Measurements from ENCODE around the gene EXOSC2.
"Not testable (repeated sequence)": the region's sequence is repeated elsewhere in the genome, so short reads cannot be mapped to it uniquely, and the experiment has no call there.

The EXOSC2 gene

DNA sequence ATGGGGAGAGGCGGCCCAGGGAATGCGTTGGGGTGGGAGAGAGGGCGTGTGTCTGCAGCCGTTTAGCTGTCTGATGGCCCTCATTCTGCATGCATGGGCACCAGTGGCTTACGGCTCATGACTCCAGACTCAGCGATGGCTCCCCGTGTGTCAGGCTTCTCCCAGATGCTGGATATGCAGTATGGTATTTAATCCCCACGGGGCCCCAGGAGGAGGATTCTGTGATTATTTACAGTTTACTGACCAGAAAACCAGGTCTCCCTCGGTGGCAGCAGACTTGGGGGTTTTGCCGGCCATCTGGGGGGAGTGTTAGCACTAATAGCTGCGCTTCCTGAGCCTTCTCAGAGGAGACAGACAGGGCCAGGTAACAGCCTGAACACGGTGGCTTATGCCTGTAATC is 24.9 kb upstream of the EXOSC2 start:
- no peak for DNase-seq

DNA sequence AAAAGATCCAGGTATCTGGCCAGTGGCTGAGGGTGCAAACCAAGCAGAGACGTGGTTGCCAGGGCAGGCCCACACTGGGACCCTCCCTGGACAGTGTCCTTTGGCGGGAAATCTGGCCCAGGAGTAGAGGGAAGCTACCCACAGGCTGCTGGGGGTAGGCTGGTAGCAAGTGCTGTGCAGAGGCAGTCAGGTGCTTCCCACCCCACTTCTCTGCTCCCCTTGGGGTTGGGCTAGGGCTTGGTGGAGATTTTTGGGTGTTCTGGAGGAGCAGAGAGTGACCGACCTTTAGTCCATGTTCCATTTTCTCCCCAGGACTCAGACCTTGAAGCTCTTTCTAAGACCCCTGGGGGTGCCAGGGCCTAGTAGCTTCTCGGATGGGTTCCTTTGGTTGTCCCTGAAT is 23.6 kb upstream of the EXOSC2 start:
- no peak for DNase-seq

DNA sequence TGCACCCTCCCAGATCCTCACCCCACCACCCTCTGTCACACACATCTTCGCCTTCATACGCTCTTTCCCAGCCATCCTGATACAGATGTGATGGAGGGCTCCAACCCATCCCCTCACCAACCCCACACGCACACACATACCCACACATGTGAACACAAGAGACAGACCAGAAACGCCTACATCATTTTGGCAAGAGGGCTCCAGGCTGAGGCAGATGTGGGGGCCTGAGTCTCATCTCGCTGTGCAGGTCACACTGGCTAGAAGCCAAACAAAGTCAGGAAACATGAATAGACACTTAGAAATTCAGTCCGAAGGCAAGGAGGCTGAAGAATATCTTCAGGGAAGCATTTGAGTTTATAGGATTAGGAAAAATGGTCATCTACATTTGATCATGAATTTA is 22.9 kb upstream of the EXOSC2 start:
- no peak for DNase-seq

DNA sequence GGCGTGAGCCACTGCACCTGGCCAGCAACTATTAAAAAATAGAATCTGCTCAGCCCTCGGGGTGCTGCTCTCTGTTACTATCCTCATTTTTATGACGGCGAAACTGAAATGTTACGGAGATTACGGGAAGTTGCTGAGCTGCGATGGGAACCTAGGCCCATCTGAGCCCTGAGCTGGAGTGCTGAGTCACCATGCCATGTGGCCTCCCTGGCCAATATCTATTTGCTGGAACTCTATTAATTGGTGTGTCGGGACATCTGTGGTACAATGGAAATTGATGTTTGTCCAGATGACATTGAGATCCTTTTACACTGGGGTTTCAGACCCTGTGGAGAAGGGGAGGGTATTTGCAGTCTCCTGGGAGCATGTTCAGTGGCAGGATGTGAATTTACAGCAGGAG is 21.1 kb upstream of the EXOSC2 start:
- no peak for DNase-seq

DNA sequence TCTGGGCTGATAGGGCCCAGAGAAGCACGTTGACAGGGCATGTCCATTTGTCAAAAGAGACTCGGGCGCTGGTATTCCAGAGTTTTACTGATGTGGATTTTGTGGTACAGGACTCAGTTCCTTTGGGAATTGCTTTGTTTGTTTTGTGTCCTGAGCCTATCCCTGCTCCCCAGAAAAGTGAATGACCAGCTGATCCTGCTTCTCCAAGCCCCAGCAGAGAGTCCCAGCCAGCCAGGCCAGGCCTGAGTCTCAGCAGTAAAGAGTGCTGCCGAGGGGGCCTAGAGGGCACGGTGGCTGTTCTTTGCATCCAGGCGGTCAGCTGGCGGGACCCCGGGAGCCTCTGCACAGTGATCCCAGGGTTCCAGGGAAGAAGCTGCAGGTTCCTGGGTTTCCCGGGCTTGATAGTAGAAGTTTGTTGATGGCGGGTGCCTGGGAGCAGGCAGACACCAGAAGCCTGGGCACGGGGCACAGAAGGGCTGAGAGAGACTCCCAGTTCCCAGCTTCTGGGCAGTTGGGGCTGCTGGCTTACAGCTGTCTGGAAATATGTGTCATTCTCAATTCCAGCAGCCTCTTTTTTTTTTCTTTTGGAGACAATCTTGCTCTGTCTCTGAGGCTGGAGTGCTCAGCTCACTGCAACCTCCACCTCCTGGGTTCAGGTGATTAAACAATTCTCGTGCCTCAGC is 20.5 kb upstream of the EXOSC2 start:
- no peak for DNase-seq

DNA sequence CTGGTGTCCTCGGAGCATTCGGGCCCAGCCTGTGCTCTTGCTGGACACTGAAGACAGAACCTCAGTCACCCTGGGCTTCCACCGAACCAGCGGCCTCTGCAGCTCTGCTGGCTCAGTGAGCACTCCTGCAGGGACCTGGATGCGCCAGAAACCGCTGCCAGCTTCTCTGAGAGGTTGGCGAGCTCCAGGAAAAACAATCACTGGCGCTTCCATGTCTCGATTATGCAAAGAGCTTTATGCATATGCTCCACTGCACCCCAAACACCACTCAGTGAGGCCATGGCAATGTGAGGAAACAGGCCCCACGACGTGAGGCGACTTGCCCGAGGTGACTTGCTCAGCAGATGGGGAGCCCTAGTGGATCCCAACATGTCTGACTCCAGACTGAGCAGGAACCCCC is 18.2 kb upstream of the EXOSC2 start:
- DNase-seq, result no peak

DNA sequence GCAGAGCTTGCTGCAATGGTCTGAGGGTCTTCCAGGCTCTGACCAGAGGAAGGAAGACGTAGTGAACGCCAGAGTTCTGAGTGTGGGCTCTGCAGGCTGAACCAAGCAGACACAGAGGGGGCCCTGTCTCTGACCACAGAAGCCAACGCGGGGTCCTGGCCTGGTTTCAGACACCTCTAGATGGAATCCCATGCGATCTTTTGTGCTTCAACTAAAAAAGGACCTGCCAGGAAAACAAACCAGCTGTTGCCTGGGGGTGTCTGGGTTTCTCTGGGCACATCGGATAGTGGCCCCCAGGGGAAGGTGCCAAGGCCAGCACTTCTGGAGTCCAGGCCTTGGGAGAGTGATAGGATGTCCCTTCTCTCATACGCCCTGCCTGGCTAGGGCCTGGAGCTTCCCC is 16.3 kb upstream of the EXOSC2 start:
- no peak for DNase-seq

DNA sequence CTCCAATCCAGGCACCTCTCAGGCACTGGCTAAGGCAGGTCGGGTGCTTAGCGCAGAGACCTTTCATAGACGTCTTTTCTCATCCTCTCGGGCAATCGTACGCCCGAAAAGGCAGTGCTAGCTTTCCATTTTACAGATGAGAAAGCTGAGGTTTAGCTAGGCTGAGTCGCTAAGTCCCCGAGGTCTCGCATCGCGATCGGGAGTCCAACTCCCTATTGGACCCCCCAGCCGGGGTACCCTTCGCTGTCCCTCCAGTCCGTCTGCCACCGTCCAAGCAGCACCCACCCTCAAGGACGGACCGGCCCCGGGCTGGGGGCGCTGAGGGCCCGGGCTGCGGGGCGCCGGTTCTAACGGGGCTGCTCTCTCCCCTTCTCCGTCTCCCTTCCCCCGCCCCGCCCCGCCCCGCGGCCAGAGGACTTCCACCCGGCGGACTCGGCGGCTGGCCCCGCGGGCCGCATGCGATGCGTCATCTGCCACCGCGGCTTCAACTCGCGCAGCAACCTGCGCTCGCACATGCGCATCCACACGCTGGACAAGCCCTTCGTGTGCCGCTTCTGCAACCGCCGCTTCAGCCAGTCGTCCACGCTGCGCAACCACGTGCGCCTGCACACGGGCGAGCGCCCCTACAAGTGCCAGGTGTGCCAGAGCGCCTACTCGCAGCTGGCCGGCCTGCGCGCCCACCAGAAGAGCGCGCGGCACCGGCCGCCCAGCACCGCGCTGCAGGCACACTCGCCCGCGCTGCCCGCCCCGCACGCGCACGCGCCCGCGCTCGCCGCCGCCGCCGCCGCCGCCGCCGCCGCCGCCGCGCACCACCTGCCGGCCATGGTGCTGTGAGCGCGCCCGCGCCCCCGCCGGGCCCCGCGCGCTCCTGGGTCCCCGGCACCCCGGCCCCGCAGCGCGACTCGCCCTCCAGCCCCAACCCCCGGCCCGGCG is 12.5 kb upstream of the EXOSC2 start:
- DNase-seq, result peak in 2 of 4 experiments; percentile 18 to 37

DNA sequence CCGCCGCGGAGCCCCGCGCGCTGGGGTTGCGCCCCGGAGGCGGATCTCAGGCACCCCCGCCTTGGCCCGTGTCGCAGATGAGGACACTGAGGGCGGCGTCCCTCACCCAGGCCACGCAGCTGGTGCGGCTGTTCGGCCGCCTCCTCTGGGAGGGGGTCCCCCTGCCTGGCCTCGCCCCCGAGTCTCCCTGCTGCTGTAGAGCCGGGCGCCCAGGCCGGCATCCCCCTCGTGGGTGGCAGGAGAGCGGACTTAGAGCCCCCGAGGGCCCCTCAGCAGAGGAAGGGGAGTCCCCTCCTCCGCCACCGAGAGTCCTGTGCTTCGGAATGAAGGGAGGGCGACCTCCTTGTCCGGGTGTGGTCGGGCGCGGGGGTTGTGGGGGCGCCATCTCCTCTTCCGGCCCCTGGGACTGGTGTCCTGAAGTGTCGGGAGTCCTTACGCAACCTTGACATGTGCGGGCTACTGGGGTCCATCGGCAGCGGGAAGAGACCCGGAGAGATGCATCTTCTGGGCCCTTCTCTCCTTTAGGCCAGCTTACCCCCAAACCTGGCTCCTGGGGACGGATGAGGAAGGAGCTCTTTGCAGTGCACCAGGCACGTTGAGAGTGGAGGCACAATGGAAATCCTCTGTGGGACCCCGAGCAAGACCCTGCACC is 11.7 kb upstream of the EXOSC2 start:
- no peak for DNase-seq

DNA sequence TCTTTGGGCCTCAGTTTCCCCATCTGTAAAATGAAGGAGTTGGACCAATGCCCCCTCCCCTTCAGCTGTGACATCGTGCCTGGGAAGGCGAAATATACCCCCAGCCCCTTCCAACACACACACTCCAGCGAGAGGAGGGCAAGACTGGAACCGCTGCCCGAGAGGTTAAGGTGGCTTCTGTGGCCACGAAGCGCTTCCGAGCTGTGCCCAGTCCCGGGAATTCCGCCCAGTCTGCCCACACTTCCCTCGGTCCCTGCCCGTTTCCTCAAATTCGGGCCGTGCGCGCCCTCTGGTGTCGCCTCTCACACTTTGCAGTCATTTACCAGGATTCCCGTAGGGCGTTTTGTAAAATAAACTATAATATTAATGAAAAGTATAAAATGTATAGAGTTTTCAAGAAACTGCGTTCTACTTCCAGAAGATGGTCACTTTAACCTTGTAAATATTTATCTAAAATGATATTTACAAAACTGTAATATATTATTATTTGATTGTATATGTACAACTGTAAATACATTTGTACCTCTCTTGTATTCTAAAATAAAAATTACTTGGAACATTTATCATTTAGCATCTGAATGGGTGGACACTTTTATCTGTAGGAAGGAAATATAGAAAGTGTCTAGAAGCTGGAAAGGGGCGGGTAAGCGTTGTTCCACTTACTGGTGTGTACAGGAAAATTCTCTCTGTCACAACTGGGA is 11.0 kb upstream of the EXOSC2 start:
- peak in 3 of 4 experiments; percentile 16 to 50 (median 32) for DNase-seq

DNA sequence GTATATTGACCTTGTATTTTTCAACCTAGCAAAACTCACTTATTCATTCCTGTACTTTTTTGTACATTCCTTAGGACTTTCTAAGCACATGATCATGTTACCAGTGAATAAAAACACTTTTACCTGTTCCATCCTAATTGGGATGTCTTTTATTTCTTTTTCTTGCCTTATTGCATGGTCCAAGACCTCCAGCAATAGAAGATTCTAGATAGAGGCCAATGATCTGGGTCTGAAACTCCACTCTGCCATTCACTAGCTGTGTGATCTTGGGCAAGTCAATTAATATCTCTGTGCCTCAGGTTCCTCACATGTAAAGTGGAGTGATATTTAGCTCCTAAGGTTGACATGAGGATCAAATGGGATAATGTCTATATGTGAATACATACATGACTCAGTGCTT is 8.5 kb upstream of the EXOSC2 start:
- no peak for DNase-seq

DNA sequence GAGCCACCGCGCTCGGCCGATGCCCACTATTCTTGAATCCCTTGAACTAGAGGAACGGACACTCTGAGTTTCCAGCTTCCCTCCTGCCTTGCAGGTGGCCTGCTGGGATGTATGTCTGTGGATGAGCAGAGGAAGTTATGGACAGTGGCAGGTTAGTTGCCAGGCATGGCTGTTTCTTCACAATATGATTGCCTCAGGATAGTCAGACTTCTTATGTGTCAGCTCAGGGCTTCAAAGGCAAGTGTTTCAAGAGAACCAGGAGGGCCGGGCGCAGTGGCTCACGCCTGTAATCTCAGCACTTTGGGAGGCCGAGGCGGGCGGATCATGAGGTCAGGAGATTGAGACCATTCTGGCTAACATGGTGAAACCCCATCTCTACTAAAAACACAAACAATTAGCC is 7.6 kb upstream of the EXOSC2 start:
- DNase-seq, result not testable (repeated sequence)

DNA sequence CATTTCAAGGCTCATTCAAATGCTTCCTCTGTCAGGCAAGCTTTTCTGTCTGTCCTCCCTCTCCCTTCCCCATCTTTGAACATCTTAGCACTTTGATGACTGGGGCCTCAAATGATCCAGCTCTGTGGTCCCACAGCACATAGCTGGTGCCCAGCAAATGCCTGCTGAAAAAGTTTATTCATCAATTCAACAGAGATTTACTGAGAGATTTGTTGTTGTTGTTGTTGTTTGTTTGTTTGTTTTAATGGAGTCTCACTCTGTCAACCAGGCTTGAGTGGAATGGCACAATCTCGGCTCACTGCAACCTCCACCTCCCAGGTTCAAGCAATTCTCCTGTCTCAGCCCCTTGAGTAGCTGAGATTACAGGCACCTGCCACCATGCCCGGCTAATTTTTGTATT is 6.0 kb upstream of the EXOSC2 start:
- DNase-seq, result no peak

DNA sequence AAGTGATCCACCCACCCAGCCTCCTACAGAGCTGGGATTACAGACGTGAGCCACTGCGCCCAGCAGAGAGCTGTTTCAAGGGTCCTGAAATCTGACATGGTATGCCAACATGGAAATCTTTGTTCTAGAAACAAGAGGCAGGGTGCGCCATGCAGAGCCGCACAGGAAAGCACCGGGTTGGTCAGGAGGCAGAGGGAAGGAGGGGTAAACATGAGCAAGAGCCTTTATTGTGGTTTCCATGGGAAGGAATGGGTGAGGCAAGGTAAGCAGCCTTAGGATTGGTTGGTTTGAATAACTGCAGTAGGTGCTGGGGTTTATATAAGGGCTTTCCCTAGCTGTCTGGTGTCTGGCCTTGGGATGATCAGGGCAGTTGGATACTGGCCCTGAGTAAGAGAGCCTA is 5.5 kb upstream of the EXOSC2 start:
- no peak for DNase-seq

DNA sequence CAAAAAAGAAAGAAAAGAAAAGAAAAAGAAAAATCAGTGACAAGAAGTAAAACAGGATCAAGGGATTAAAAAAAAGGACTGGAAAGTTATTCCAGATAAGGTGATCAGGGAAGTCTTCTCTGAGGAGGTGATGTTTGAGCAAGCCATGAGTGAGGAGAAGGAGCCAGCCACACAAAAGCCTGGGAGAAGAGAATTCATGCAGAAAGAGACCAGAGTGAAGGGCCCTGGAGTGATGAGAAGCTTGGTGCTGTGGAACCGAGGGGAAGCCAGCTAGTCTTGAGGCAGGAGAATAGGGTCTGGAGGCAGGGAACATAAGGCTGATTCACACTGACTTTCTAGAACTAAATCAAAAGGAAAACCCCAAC is 4.0 kb upstream of the EXOSC2 start:
- no peak for DNase-seq

DNA sequence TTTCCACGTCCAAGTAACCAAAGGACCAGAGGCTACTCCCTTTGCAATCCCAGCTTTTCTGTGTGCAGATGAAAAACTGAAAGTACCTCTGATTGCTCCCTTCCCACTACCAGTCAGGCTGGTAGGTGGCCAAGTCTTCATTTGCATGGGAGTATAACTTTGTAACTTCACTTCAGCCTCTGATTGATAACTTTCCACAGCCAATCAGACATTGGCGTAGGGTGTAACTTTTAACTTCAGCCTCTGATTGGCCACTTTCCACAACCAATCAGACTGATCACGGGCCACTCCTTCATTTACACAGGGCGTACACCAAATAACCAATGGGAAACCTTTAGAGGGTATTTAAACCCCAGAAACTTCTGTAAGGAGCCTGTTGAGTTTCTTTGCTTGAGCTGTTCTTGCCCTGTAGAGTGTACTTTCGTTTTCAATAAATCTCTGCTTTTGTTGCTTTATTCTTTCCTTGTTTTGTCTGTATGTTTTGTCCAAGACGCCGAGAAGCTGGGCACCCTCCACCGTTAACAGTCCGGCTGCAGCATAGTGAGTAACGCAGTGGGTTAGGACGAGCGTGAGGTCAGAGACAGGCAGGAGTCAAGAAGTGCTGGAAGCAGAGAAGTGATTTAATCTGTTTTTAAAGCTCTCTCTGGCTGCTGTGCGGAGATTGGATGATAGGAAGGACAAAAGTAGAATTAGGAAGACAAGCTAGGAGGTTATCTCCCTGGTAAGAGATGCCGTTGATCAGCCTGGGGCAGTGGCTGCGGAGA is 3.5 kb upstream of the EXOSC2 start:
- DNase-seq, result no peak

DNA sequence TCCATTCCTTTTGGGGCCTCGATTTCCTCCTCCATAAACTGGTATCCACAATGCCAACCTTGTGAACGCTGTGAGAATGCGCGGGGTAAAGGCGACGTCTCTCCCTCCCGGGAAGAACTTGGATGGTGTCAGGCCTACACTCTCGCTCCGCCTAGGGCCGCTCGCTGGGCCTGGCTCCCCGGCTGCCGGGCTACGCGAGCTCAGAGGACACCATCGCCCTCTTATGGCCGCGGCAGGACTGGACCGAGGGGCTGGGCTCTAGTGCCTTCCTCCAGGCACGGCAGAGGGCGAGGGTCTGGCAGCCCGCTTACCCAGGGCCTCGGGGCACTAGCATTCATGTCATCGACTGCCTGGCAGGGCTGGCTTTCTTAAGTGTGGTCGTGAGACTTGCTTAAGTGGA is 1.3 kb upstream of the EXOSC2 start:
- no peak for DNase-seq

DNA sequence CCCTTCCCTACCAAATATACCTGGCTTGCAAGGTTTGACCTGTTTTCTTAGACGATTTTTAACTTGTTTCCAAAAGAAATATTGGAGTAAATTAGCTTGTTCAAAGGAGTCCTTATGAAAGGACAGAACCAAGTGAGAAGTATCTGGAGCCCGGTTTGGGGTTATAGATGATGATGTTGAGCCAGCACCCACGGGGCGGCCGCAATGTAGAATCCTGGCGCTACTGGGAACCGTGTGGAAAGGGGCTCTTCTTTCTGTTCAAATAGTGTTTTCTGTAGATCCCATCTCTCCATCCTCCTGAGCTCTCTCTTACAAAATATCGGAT is 517 bp upstream of the EXOSC2 start:
- no peak for DNase-seq

DNA sequence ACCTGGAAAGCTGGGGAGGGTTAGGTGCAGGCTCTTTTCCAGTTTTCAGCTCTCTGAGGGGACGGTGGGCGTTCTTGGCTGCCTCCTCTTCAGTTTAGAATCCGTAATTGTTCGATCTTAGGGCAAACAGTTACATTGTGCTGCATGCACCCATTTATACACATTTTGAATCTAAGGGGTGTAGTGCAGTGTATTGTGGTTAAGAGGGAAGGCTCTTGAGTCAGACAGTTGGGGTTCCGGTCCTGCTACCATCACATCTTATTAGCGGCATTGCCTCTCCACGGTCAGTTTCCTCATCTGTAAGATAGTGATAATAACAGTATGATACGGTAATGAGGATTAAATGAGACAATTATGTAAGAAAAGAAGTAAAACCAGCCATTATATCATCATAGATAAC is 625 bp downstream of the EXOSC2 start:
- no peak for DNase-seq

DNA sequence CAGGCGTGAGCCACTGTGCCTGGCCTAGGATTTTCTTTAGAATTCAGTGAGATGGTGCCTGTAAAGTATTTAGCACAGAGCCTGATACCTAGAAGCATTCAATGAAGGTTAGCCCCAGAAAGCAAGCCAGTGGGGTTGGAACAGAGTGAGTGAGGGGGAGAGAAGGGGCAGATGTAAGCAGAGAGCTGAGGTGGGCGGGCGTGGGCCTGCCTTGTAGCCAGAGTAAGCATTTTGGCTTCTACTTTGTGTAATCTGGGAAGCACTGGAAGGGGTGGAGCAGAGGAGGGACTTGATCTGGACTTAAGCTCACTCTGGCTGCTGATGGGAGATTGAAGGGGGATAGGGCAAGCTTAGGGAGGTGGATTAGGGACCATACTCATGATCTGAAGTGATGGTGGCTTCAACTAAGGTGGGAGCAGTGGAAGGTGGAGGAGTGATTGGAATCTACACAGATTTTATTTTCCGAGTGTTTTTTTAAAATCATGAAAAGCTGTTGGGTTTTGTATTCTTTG is 2.6 kb downstream of the EXOSC2 start:
- DNase-seq, result no peak

DNA sequence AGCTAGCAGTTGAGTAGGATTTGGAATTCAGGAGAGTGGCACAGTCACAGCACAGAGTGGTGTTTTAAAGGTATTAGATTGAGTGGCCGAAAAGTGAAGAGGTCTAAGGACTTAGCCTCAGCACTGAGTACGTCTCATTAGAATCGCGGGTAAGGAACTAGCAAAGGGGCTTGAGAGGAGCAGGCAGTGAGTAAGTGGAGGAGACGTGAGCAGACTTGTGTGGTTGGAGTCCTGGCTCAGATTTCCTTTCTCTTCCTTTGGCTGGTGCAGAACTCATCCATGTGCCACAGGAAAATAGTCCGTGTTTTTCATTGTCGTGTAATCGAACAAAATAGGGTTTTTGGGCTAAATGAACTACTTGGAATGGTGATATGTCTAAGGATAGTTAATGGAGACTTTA is 3.4 kb downstream of the EXOSC2 start:
- no peak for DNase-seq

DNA sequence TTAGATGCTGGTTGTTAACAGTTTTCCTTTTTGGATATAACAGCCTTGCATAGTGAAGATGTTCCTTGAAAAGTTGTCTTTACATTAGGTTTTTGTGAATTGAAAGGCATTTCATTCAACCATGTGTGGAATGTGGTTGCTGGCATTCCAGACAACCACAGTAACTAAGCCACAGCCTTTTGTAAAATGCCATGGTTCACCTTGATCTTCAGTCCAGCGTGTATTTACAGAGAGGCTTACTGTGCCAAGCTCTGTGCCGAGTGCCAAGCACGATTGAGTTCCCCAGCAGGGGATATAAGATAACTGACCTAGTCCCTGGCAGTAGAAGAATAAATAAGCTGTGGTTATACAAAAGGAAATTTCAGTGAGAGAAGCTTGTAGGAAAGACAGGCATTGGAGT is 4.9 kb downstream of the EXOSC2 start:
- no peak for DNase-seq

DNA sequence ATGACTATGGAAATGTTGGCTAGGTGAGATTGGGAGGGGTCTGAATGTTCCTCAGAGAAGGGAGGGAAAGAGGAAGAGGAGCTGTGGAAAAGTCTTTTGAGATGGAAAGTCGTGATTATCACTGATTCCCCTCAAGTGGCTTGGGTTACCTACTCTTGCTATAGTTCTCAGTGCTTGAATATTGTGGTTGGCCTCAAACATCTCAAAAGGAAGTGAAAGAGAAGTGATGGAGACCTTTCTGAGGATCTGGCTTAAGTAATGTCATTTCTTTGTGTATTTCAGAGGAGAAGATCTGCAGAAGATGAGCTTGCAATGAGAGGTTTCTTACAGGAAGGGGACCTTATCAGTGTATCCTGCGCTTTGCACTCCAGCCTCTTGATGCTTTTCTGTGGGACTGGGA is 5.5 kb downstream of the EXOSC2 start:
- DNase-seq, result no peak
